GM12872 (cell line): ENCODE data around the gene TMIGD2.
A peak's percentile ranks its signal among the peaks of the same experiment; 100 is the strongest.

Experiments
- CTCF ChIP-seq: IDR thresholded peaks from 3 replicates; pipeline ENCODE4 v1.5.1; 2011; ENCODE audit warnings: low read depth, mild to moderate bottlenecking, low read length, moderate library complexity; ENCODE audit not compliant: insufficient read depth

TMIGD2 gene

GRCh38 chr19:4258181-4258580, 44.0 kb downstream of the TMIGD2 start:
- TF ChIP-seq CTCF = no peak

GRCh38 chr19:4257025-4257424, 45.2 kb downstream of the TMIGD2 start:
- no peak for TF ChIP-seq CTCF

GRCh38 chr19:4256563-4256962, 45.6 kb downstream of the TMIGD2 start:
- TF ChIP-seq CTCF = peak; percentile 34; the same call in 2 of the 3 replicates

GRCh38 chr19:4246767-4247593, 55.2 kb downstream of the TMIGD2 start, which contains the start of gene YJU2:
Gene YJU2 (plus strand): TSS chr19:4247080. CDS start chr19:4247147, 67 bp downstream.
- peak; percentile 62 for TF ChIP-seq CTCF
